ENCODE measurements around the gene ELMO2. TPM values are rescaled to one million over a fixed set of nuclear protein-coding genes. Genes with fewer than 3 reads are reported as not detected.

The ELMO2 gene
- total and polyA plus RNA-seq, 9 of the 15 experiments (the other 6 are each of a cell fraction or from before 2014, with no cell fraction given) = 7.5 to 21.5 (median 15.9) TPM

GRCh38 chr20:46325789-46326188, 80.6 kb downstream of the ELMO2 start (continued):
- TF ChIP-seq CBFB (CRISPR knock-in tag; IDR thresholded peaks at IDR 0.05) (no peak), ZNF174 (CRISPR knock-in tag; IDR thresholded peaks at IDR 0.05) (no peak), NR4A1 (CRISPR knock-in tag; IDR thresholded peaks at IDR 0.05) (no peak), NR4A1 (tag; IDR thresholded peaks at IDR 0.05) (no peak), ZSCAN29 (IDR thresholded peaks at IDR 0.05) (no peak)
- TF ChIP-seq, protein P1, sequence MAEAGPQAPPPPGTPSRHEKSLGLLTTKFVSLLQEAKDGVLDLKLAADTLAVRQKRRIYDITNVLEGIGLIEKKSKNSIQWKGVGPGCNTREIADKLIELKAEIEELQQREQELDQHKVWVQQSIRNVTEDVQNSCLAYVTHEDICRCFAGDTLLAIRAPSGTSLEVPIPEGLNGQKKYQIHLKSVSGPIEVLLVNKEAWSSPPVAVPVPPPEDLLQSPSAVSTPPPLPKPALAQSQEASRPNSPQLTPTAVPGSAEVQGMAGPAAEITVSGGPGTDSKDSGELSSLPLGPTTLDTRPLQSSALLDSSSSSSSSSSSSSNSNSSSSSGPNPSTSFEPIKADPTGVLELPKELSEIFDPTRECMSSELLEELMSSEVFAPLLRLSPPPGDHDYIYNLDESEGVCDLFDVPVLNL (CRISPR knock-in tag; IDR thresholded peaks at IDR 0.05; ENCODE audit: low read depth) = no peak

DNA sequence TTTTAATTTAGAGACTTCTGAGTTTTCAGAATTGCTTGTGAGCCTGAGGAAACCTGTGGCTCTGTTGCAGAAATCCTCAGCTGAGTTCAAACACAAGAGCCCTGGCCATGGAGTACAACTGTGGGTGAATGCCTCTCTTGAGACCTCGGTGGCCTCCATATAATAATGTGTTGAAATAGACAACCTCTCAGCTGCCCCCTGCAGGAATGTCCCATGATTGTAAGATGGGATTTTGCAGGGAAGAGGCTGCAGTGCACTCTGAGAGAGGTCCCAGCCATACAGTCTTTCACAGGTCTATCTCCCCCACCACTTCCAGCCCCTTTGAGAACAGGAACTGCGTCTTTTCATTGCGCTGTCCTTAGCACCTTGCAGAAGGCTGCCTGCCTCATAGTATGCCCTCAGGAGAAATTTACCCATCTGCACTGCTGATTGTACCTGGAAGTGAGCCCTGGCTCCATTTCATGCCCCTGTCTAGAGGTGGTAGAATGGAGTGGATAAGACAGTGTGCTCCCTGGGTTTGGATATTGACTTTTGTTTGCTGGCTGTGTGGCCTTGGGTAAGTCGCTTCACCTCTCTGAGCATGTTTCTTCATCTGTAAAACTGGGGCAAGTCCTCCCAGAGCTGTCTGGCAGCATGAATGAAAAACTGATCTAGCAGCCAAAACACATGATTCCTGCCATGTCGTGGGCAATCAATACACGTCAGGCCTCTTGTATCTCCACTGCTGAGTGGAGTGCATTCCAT, 81.3 kb downstream of the ELMO2 start:
- Histone ChIP-seq H2AFZ (ENCODE audit: low read depth, low read length) (no peak overlapping the region), H4K20me1 (replicated peaks; ENCODE audit: control insufficient read depth, insufficient read depth, low read length) (peaks cover 6% of the 10 kb centered on the region), H3K36me3 (ENCODE audit: control insufficient read depth, insufficient read depth, low read length) (no peaks in the 10 kb centered on the region), H3K4me2 (ENCODE audit: insufficient read depth, low read length) (no peak overlapping the region), H3K9ac (ENCODE audit: insufficient read depth in 1 of 2, low read depth in 2 of 2, low read length in 2 of 2) (no peak overlapping the region), H3K27me3 (ENCODE audit: control insufficient read depth in 2 of 2, insufficient read depth in 2 of 2, low read length in 2 of 2) (peaks cover 11 to 58% of the 10 kb centered on the region in 2 experiments; a peak in 4 of 5 replicates), H3K4me3 (no peak overlapping the region), H3K9me1 (ENCODE audit: control insufficient read depth, insufficient read depth, low read length) (no peaks in the 10 kb centered on the region), H3K9me3 (replicated peaks; ENCODE audit: control insufficient read depth, insufficient read depth, low read depth, low read length) (no peaks in the 10 kb centered on the region), H3K4me1 (replicated peaks in 1 of 2; ENCODE audit: control insufficient read depth in 2 of 2, insufficient read depth in 2 of 2, low read length in 2 of 2) (peaks cover 0 to 6% of the 10 kb centered on the region in 2 experiments; a peak in 1 of 5 replicates), H3K79me2 (ENCODE audit: control insufficient read depth, insufficient read depth, low read length) (no peaks in the 10 kb centered on the region), H3K27ac (ENCODE audit: extremely low read depth, low read depth, low read length) (no peak overlapping the region)
- no TSS peak for BruUV-seq (replicated peaks)
- in situ Hi-C loops (cut with MboI) = loop anchor here (25.0 kb wide), 1 partner anchor 188 kb away; no protein-coding TSS in a partner anchor
- FAIRE-seq (peak; percentile 87), ATAC-seq (peak; percentile 95), DNase-seq (ENCODE audit: extremely low read depth in 1 of 4, low spot score in 3 of 4) (peak; percentile 43 to 57 (median 52))
- intact Hi-C loops (cut with micrococcal nuclease) = loop anchor here (1.0 kb wide), 1 partner anchor 193 kb away; no protein-coding TSS in a partner anchor
- WGBS (ENCODE audit: insufficient coverage, low coverage, missing lambda C conversion rate) = 0% methylated on average over 6 of the region's 6 CpGs
- ChIA-PET CTCF (ENCODE audit: low intra/inter-chr PET ratio) (interaction anchor here (0.6 kb wide), 1 partner anchor 321 kb away, joined by 3 read pairs; no protein-coding TSS in a partner anchor), POLR2A (interaction anchor here (0.6 to 1.0 kb wide), 2 partner anchors 16 to 89 kb away, joined by 3 to 4 read pairs; no protein-coding TSS in a partner anchor)
- no peak for TF ChIP-seq KDM2B (CRISPR knock-in tag; IDR thresholded peaks at IDR 0.05)
- peak; percentile 56; the same call in 1 of the 2 replicates for TF ChIP-seq CEBPB (tag; IDR thresholded peaks at IDR 0.05)
- TF ChIP-seq TCFL5 (CRISPR knock-in tag; conservative IDR thresholded peaks at IDR 0.05) = no peak
- 0 out of 4 replicates have a peak, but pooled peaks of 1 of the 2 experiments have one; percentile 17 for TF ChIP-seq RCOR1 (IDR thresholded peaks at IDR 0.05; ENCODE audit: borderline replicate concordance in 1 of 2, low read depth in 2 of 2, low read length in 2 of 2)
- TF ChIP-seq PHB2 (IDR thresholded peaks at IDR 0.05; ENCODE audit: low read depth) = no peak
- TF ChIP-seq RAD21 (CRISPR knock-in tag; conservative IDR thresholded peaks at IDR 0.05 in 1 of 2, IDR thresholded peaks at IDR 0.05 in 1 of 2) = peak in 1 of 2 experiments; percentile 40; a peak in 2 of 4 replicates
- TF ChIP-seq, protein P2, sequence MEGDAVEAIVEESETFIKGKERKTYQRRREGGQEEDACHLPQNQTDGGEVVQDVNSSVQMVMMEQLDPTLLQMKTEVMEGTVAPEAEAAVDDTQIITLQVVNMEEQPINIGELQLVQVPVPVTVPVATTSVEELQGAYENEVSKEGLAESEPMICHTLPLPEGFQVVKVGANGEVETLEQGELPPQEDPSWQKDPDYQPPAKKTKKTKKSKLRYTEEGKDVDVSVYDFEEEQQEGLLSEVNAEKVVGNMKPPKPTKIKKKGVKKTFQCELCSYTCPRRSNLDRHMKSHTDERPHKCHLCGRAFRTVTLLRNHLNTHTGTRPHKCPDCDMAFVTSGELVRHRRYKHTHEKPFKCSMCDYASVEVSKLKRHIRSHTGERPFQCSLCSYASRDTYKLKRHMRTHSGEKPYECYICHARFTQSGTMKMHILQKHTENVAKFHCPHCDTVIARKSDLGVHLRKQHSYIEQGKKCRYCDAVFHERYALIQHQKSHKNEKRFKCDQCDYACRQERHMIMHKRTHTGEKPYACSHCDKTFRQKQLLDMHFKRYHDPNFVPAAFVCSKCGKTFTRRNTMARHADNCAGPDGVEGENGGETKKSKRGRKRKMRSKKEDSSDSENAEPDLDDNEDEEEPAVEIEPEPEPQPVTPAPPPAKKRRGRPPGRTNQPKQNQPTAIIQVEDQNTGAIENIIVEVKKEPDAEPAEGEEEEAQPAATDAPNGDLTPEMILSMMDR (IDR thresholded peaks at IDR 0.05 in 2 of 3, conservative IDR thresholded peaks at IDR 0.05 in 1 of 3; ENCODE audit: insufficient read depth in 2 of 3, low read depth in 1 of 3, low read length in 3 of 3) = peak; percentile 57 to 67 (median 61)
- no peak for TF ChIP-seq ZNF780A (CRISPR knock-in tag; IDR thresholded peaks at IDR 0.05)
- TF ChIP-seq SMC3 (conservative IDR thresholded peaks at IDR 0.05; ENCODE audit: insufficient read depth, low read depth, low read length) = 0 out of 2 replicates have a peak, but pooled peaks have one; percentile 40
- TF ChIP-seq SAFB (IDR thresholded peaks at IDR 0.05; ENCODE audit: borderline replicate concordance, low read depth, low read length) = no peak
- peak; percentile 69 for TF ChIP-seq RBM25 (IDR thresholded peaks at IDR 0.05; ENCODE audit: low read depth, low read length, severe bottlenecking)
- TF ChIP-seq MCM3 (IDR thresholded peaks at IDR 0.05) = no peak
